ENCODE data around the gene IER5L.

Gene IER5L

GRCh38 chr9:129146441-129146941 is 31.6 kb downstream of the IER5L start:
- peak overlapping the region; percentile 95 for H3K27ac Mint-ChIP-seq
- no peaks in the 10 kb centered on the region for H3K9me3 Mint-ChIP-seq
- H3K4me1 Mint-ChIP-seq = peaks cover 71% of the 10 kb centered on the region
- TF ChIP-seq CTCF (IDR thresholded peaks at IDR 0.05) = no peak
- H3K27me3 Mint-ChIP-seq (ENCODE audit: low read depth, poor library complexity) = peaks cover 6% of the 10 kb centered on the region
- H3K4me3 Mint-ChIP-seq = peak overlapping the region; percentile 35
- peaks cover 10% of the 10 kb centered on the region for H3K36me3 Mint-ChIP-seq (ENCODE audit: low read depth)
- no peak for DNase-seq

GRCh38 chr9:129145841-129146292 is 32.2 kb downstream of the IER5L start:
- TF ChIP-seq CTCF (IDR thresholded peaks at IDR 0.05) = no peak
- Mint-ChIP-seq H3K9me3 (no peaks in the 10 kb centered on the region), H3K27ac (peak overlapping the region; percentile 95), H3K4me1 (peaks cover 78% of the 10 kb centered on the region), H3K27me3 (ENCODE audit: low read depth, poor library complexity) (peaks cover 6% of the 10 kb centered on the region), H3K36me3 (ENCODE audit: low read depth) (peaks cover 5% of the 10 kb centered on the region), H3K4me3 (peak overlapping the region; percentile 35)
- DNase-seq = peak; percentile 66

GRCh38 chr9:129145316-129145715 is 32.7 kb downstream of the IER5L start:
- Mint-ChIP-seq H3K27ac (peak overlapping the region; percentile 78), H3K27me3 (ENCODE audit: low read depth, poor library complexity) (peaks cover 6% of the 10 kb centered on the region), H3K9me3 (no peaks in the 10 kb centered on the region), H3K36me3 (ENCODE audit: low read depth) (peaks cover 5% of the 10 kb centered on the region), H3K4me1 (peaks cover 80% of the 10 kb centered on the region), H3K4me3 (no peak overlapping the region)
- no peak for TF ChIP-seq CTCF (IDR thresholded peaks at IDR 0.05)
- DNase-seq = no peak

- TF ChIP-seq CTCF (IDR thresholded peaks at IDR 0.05) = peak; percentile 92
- Mint-ChIP-seq H3K36me3 (ENCODE audit: low read depth) (peaks cover 5% of the 10 kb centered on the region), H3K27me3 (ENCODE audit: low read depth, poor library complexity) (peaks cover 3% of the 10 kb centered on the region), H3K4me3 (peak overlapping the region; percentile 60), H3K27ac (peak overlapping the region; percentile 96), H3K4me1 (peaks cover 87% of the 10 kb centered on the region), H3K9me3 (no peaks in the 10 kb centered on the region)
- DNase-seq = peak; percentile 89
These were observed 34.8 kb downstream of the IER5L start for GRCh38 chr9:129143031-129143927.

- DNase-seq = no peak
- TF ChIP-seq CTCF (IDR thresholded peaks at IDR 0.05) = no peak
- Mint-ChIP-seq H3K9me3 (no peaks in the 10 kb centered on the region), H3K27ac (peak overlapping the region; percentile 96), H3K4me1 (peaks cover 93% of the 10 kb centered on the region), H3K27me3 (ENCODE audit: low read depth, poor library complexity) (peaks cover 3% of the 10 kb centered on the region), H3K36me3 (ENCODE audit: low read depth) (peaks cover 5% of the 10 kb centered on the region), H3K4me3 (peak overlapping the region; percentile 60)
These were observed 35.7 kb downstream of the IER5L start for GRCh38 chr9:129142138-129142935.
